HepG2 (cell line): ENCODE data around the gene SPSB1. TPM values are rescaled to one million over a fixed set of nuclear protein-coding genes. Genes with fewer than 3 reads are reported as not detected.

Experiments used
- ATAC-seq: fragments of 200-7000 bp; cut with Tn5 transposase; 3 replicates; pipeline ENCODE4 v1.9.1; 2020; ENCODE audit warnings: mild to moderate bottlenecking, moderate library complexity
- BruUV-seq: library from RNA; stranded (reverse); fragments of 400-500 nt; replicated peaks from 2 replicates; lab custom pipeline; 2021; lab: Mats Ljungman, UMichigan
- CTCF ChIA-PET: fragments of 300-600 bp; formaldehyde crosslinking; extraction: SDS; loops from one replicate; lab custom pipeline; 2021; ENCODE audit warnings: low total read pairs, inconsistent platforms, low intra/inter-chr PET ratio; lab: Yijun Ruan, JAX
- POLR2A ChIA-PET: fragments of 350-600 bp; sonication (Branson Sonifier 250); formaldehyde crosslinking; loops from one replicate; lab custom pipeline; 2020; ENCODE audit warnings: antibody characterized with exemption, inconsistent platforms; lab: Yijun Ruan, JAX
- DNase-seq: peaks from one replicate; pipeline ENCODE4 v3.0.0-alpha.2; 2015; ENCODE audit warnings: low spot score
- FAIRE-seq: peaks from 3 replicates; lab custom pipeline; 2011; peaks lifted over from hg19 to GRCh38; lab: Jason Lieb, UNC
- H2AFZ ChIP-seq: one replicate; pipeline ENCODE4 v1.6.1; 2011; ENCODE audit warnings: low read length, inconsistent platforms
- H3K27ac ChIP-seq: fragments of 300-600 bp; 3 replicates; pipeline ENCODE4 v1.8.0; 2011; ENCODE audit warnings: mixed run types, mild to moderate bottlenecking, mixed read lengths, low read length, inconsistent platforms; ENCODE audit not compliant: insufficient read depth; ENCODE audit errors: extremely low read length
- H3K27me3 ChIP-seq, 2 experiments: fragments of 200-600 bp in 1 of 2; 2 replicates in 1 of 2; 3 replicates in 1 of 2; pipeline versions ENCODE4 v1.6.0 to v1.8.0; 2011; ENCODE audit warnings: low read length in 2 of 2, mild to moderate bottlenecking in 2 of 2, moderate library complexity in 2 of 2, inconsistent platforms in 1 of 2; ENCODE audit not compliant: insufficient read depth in 2 of 2, control insufficient read depth in 1 of 2
- H3K36me3 ChIP-seq, 2 experiments: fragments of 200-600 bp in 1 of 2; replicated peaks in 1 of 2; 2 replicates in 1 of 2; 3 replicates in 1 of 2; pipeline versions ENCODE4 v1.5.1 to v1.8.0; 2011; ENCODE audit warnings: low read length in 2 of 2, inconsistent platforms in 1 of 2; ENCODE audit not compliant: insufficient read depth in 2 of 2, control insufficient read depth in 1 of 2
- H3K4me1 ChIP-seq: 2 replicates; pipeline ENCODE4 v1.5.1; 2012; ENCODE audit warnings: low read length, inconsistent platforms; ENCODE audit not compliant: insufficient read depth
- H3K4me2 ChIP-seq: 2 replicates; pipeline ENCODE4 v1.6.0; 2011; ENCODE audit warnings: low read depth, low read length, inconsistent platforms
- H3K4me3 ChIP-seq, 3 experiments: fragments of 200-600 bp in 1 of 3; sonication (generic), shearing (Covaris generic) in 1 of 3; replicated peaks in 1 of 3; 2 replicates each; pipeline ENCODE4 v1.5.1; 2011 to 2016; ENCODE audit warnings: low read length in 3 of 3, inconsistent platforms in 2 of 3, low read depth in 2 of 3, mild to moderate bottlenecking in 2 of 3, control low read depth in 1 of 3, mixed read lengths in 1 of 3; ENCODE audit not compliant: insufficient read depth in 1 of 3
- H3K79me2 ChIP-seq: one replicate; pipeline ENCODE4 v1.6.1; 2011; ENCODE audit warnings: low read length, inconsistent platforms; ENCODE audit not compliant: insufficient read depth
- H3K9ac ChIP-seq: 2 replicates; pipeline ENCODE4 v1.6.0; 2011; ENCODE audit warnings: mild to moderate bottlenecking, low read depth, low read length, inconsistent platforms; ENCODE audit not compliant: insufficient read depth
- H3K9me3 ChIP-seq: 2 replicates; pipeline ENCODE4 v1.5.1; 2012; ENCODE audit warnings: mild to moderate bottlenecking, low read length
- H4K20me1 ChIP-seq: 2 replicates; pipeline ENCODE4 v1.6.0; 2011; ENCODE audit warnings: inconsistent platforms, mild to moderate bottlenecking, low read length, moderate library complexity; ENCODE audit not compliant: insufficient read depth
- GTF3A ChIP-seq: sonication (generic); formaldehyde crosslinking; conservative IDR thresholded peaks from 2 replicates; pipeline ENCODE4 v1.4.0; 2020; ENCODE audit warnings: mild to moderate bottlenecking, missing genetic modification reagents
- ZNF547 ChIP-seq: sonication (generic); formaldehyde crosslinking; IDR thresholded peaks from 2 replicates; pipeline ENCODE4 v1.5.1; 2020; ENCODE audit warnings: mild to moderate bottlenecking, missing genetic modification reagents
- WGBS: methylation state at CpG from one replicate; pipeline ENCODE4 v1.1.6; 2017; ENCODE audit warnings: low lambda C conversion rate; 5-methylcytosine and 5-hydroxymethylcytosine counted together
- in situ Hi-C: cut with HindIII; loops from 2 replicates; pipeline ENCODE4 v1.10.0; 2017; ENCODE audit warnings: low pct_unique_long_range_greater_than_20kb; ENCODE audit not compliant: extremely low pct_ligation_motif_present
- intact Hi-C: fragments of 100-400 bp; cut with micrococcal nuclease; formaldehyde crosslinking; loops from one replicate; pipeline ENCODE4 v1.10.0; 2022; ENCODE audit not compliant: unreplicated experiment
- polyA plus RNA-seq, 8 experiments: library from polyadenylated mRNA; depleted of rRNA in 3 of 8; stranded (reverse) in 7 of 8; unstranded in 1 of 8; fragments of >200 nt; fragmentation: Illumina TruSeq in 4 of 8; extraction: Trizol in 4 of 8; gene quantifications; 2 replicates each; pipeline versions ENCODE4 v1.2.1 to v1.2.3, GENCODE V29; 2011 to 2016; ENCODE audit warnings: low read depth in 4 of 8, missing spikeins in 1 of 8, mixed read lengths in 1 of 8; ENCODE audit not compliant: insufficient read depth in 1 of 8
- total RNA-seq, 5 experiments: library from RNA; depleted of rRNA; stranded (reverse); fragments of >200 nt; fragmentation: Illumina TruSeq; extraction: Trizol; gene quantifications; 2 replicates each; pipeline ENCODE4 v1.2.3, GENCODE V29; 2016; ENCODE audit warnings: low read depth in 1 of 5
- TF ChIP-seq, protein P1 (sequence below): sonication (generic); formaldehyde crosslinking; IDR thresholded peaks from 2 replicates; pipeline ENCODE4; 2020; ENCODE audit warnings: missing genetic modification reagents, mild to moderate bottlenecking, borderline replicate concordance
- TF ChIP-seq, protein P2 (sequence below): sonication (generic); formaldehyde crosslinking; IDR thresholded peaks from 2 replicates; pipeline ENCODE4 v1.4.0; 2020; ENCODE audit warnings: missing genetic modification reagents; ENCODE audit errors: not compliant biosample characterization

The SPSB1 gene
- total and polyA plus RNA-seq, 2 of the 13 experiments (the other 11 are each of a cell fraction or from before 2014, with no cell fraction given), result 5.0 to 8.0 TPM

DNA sequence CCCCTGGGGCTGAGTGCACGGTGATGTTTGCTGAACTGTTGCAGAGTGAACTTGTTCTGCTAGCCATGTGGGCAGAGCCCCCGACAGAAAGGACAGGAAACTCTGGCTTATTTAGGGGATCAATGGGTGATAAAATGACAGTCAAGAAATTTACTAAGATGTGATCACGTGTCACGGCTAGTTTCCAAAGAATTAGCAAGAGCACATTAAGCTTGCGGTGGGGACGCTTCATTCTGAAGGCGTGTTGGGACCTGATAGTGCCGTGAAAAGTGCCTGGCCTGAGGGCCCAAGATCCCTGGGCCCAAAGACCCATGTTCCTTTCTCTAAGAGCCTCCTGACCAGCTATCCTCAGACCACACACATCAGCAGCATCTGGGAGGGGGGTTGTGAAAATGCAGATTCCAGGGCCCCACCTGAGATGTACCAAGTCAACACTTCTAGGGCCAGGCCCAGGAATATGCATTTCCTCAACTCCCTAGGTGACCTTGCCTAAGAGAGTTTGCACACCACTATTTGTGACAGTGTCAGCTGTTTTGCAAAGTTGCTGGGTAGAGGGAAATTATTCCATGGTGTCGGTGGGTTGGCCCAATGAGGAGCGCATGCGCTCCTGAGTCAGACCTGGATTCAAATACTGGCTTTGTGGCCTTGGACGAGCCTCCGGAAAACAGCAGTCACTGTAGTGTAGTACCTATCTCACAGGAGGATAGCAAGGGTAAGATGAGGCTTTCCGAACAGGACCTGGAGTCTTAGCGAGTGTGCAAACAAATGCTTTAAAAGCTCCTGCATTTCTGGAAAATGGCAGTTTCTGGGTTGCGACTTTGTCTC lies 77.5 kb downstream of the SPSB1 start:
- Histone ChIP-seq H3K4me2 (no peak overlapping the region), H3K27ac (no peak overlapping the region)
- no TSS peak for BruUV-seq

More for the DNA sequence above, 77.5 kb downstream of the SPSB1 start:
- intact Hi-C loops (no loop called here), in situ Hi-C loops (no loop called here)
- Histone ChIP-seq H3K9me3 (no peaks in the 10 kb centered on the region), H3K36me3 (no peaks in the 10 kb centered on the region), H2AFZ (no peak overlapping the region), H3K9ac (no peak overlapping the region), H3K4me3 (no peak overlapping the region), H4K20me1 (no peaks in the 10 kb centered on the region), H3K27me3 (0 out of 5 replicates have a peak, but pooled peaks cover 0 to under 1% of the 10 kb centered on the region in 2 experiments), H3K79me2 (no peaks in the 10 kb centered on the region), H3K4me1 (peaks cover 12% of the 10 kb centered on the region; the same call in 1 of the 2 replicates)
- FAIRE-seq (no peak), ATAC-seq (no peak), DNase-seq (no peak)
- ChIA-PET POLR2A (no interaction called here), CTCF (no interaction called here)
- whole genome bisulfite sequencing, result 97% methylated on average over 14 of the region's 16 CpGs
- no peak for TF ChIP-seq GTF3A (CRISPR knock-in tag)
- TF ChIP-seq, protein P1, sequence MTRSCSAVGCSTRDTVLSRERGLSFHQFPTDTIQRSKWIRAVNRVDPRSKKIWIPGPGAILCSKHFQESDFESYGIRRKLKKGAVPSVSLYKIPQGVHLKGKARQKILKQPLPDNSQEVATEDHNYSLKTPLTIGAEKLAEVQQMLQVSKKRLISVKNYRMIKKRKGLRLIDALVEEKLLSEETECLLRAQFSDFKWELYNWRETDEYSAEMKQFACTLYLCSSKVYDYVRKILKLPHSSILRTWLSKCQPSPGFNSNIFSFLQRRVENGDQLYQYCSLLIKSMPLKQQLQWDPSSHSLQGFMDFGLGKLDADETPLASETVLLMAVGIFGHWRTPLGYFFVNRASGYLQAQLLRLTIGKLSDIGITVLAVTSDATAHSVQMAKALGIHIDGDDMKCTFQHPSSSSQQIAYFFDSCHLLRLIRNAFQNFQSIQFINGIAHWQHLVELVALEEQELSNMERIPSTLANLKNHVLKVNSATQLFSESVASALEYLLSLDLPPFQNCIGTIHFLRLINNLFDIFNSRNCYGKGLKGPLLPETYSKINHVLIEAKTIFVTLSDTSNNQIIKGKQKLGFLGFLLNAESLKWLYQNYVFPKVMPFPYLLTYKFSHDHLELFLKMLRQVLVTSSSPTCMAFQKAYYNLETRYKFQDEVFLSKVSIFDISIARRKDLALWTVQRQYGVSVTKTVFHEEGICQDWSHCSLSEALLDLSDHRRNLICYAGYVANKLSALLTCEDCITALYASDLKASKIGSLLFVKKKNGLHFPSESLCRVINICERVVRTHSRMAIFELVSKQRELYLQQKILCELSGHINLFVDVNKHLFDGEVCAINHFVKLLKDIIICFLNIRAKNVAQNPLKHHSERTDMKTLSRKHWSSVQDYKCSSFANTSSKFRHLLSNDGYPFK (CRISPR knock-in tag), result no peak
- TF ChIP-seq, protein P2, sequence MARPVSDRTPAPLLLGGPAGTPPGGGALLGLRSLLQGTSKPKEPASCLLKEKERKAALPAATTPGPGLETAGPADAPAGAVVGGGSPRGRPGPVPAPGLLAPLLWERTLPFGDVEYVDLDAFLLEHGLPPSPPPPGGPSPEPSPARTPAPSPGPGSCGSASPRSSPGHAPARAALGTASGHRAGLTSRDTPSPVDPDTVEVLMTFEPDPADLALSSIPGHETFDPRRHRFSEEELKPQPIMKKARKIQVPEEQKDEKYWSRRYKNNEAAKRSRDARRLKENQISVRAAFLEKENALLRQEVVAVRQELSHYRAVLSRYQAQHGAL (CRISPR knock-in tag), result no peak
- no peak for TF ChIP-seq ZNF547 (CRISPR knock-in tag)
